Adrenal gland (tissue), 19 donors: ENCODE results near the gene ERI3. TPM values are rescaled to one million over a fixed set of nuclear protein-coding genes. Genes with fewer than 3 reads are reported as not detected.

ENCODE experiments used
- DNase-seq, 7 donors: peaks; one replicate each; pipeline ENCODE4 v3.0.0-alpha.2; 2019 to 2020
- H3K27ac ChIP-seq, 5 donors: fragments of 200-600 bp; sonication (generic) in 4 of 5; 1 replicate in 3 of 5; 2 replicates in 2 of 5; pipeline versions ENCODE4 v1.5.1 to v1.8.0; 2016 to 2020; ENCODE audit warnings: mild to moderate bottlenecking in 1 of 5
- H3K27me3 ChIP-seq: fragments of 200-600 bp; 2 replicates; pipeline ENCODE4 v1.8.0; 2021
- H3K36me3 ChIP-seq, 2 donors: fragments of 200-600 bp; replicated peaks in 1 of 2; 1 replicate in 1 of 2; 2 replicates in 1 of 2; pipeline versions ENCODE4 v1.5.1 to v1.8.0; 2018 to 2022
- H3K4me1 ChIP-seq, 2 donors: fragments of 200-600 bp; replicated peaks in 1 of 2; 1 replicate in 1 of 2; 2 replicates in 1 of 2; pipeline versions ENCODE4 v1.5.1 to v1.8.0; 2018 to 2021
- H3K4me3 ChIP-seq, 4 donors: fragments of 200-600 bp; sonication (generic) in 3 of 4; one replicate each; pipeline ENCODE4 v1.5.1; 2016 to 2018
- H3K9me3 ChIP-seq, 3 donors: fragments of 200-600 bp; sonication (generic) in 1 of 3; replicated peaks in 1 of 3; 1 replicate in 2 of 3; 2 replicates in 1 of 3; pipeline versions ENCODE4 v1.5.1 to v1.8.0; 2016 to 2021
- CTCF ChIP-seq, 6 experiments: fragments of 450-650 bp in 4 of 6; fragments of 200-600 bp in 2 of 6; sonication (generic) in 1 of 6; IDR thresholded peaks; 1 replicate in 5 of 6; 2 replicates in 1 of 6; pipeline versions ENCODE4 v1.5.1 to v1.8.0; 2016 to 2021; ENCODE audit warnings: antibody characterized with exemption in 6 of 6, mild to moderate bottlenecking in 2 of 6, moderate library complexity in 1 of 6
- POLR2A ChIP-seq, 2 donors: fragments of 450-650 bp; IDR thresholded peaks; one replicate each; pipeline ENCODE4 v1.6.1; 2017; ENCODE audit warnings: antibody characterized with exemption in 2 of 2, mild to moderate bottlenecking in 2 of 2, moderate library complexity in 1 of 2
- WGBS, 4 donors: extraction: QIAGEN DNeasy Blood & Tissue Kit in 2 of 4; methylation state at CpG; one replicate each; pipeline versions ENCODE4 v1.1.5 to v1.1.7; 2013 to 2017; 5-methylcytosine and 5-hydroxymethylcytosine counted together
- intact Hi-C, 2 donors: fragments of 100-400 bp; cut with DNase I; formaldehyde crosslinking; loops; one replicate each; pipeline versions ENCODE4 v1.14.1 to v1.15.0; 2022 to 2023
- long read RNA-seq, 10 donors: library from polyadenylated mRNA in 3 of 10; unstranded in 2 of 10; stranded (forward) in 1 of 10; transcript quantifications; one replicate each; pipeline ENCODE4 v2.0.0 and lab custom pipeline, GENCODE V29; 2021 to 2026
- polyA plus RNA-seq, 3 donors: library from polyadenylated mRNA; stranded (reverse); fragments of 200-250 nt in 2 of 3; fragments of 350-450 nt in 1 of 3; fragmentation: Illumina TruSeq in 1 of 3; extraction: RNeasy Lipid Tissue Mini Kit (QIAGEN cat#74804) in 1 of 3; gene quantifications; one replicate each; pipeline ENCODE4 v1.2.3, GENCODE V29; 2013 to 2014
- total RNA-seq, 9 donors: library from RNA; depleted of rRNA in 4 of 9; stranded (reverse); fragments of >200 nt in 4 of 9; fragments of 120-200 nt in 1 of 9; fragmentation: NEBNext Ultra II Directional in 1 of 9; extraction: Animal tissue kit (Norgen Biotek cat#: 25700) in 1 of 9; gene quantifications; one replicate each; pipeline versions ENCODE4 v1.1.0 to v1.2.4, GENCODE V29; 2013 to 2023
- donor health status: healthy with polysubstance abuse.
- donor health status: Bipolar disorder and iron deficiency.
- donor health status: DM: yes; HTN: yes; CAD: no.
- donor health status: DM: no; HTN: no; CAD: no.
- donor health status: DM: no; HTN: no; CAD: no.
- donor health status: DM: yes; HTN: yes; CAD: no.

ERI3 gene
- total RNA-seq: 10 to 100 TPM; 34.3 to 68.4 (median 48.3) TPM
- polyA plus RNA-seq: 10 to 100 TPM; 33.8 to 43.4 (median 38.6) TPM
- long read RNA-seq, donor 1, transcript ERI3-201 (9 exons, 1,684 nt): major isoform, 6 of 12 reads
- long read RNA-seq, donor 1, partial matches to known transcripts: 6 of 12 reads
- long read RNA-seq, donor 1, other reads (novel, unspliced or antisense): 0 of 12 reads
- long read RNA-seq, donor 2, partial matches to known transcripts: 6 of 7 reads
- long read RNA-seq, donor 2, other reads (novel, unspliced or antisense): 0 of 7 reads
- long read RNA-seq, donor 3, partial matches to known transcripts: 10 of 11 reads
- long read RNA-seq, donor 3, other reads (novel, unspliced or antisense): 0 of 11 reads
- long read RNA-seq, donor 4, partial matches to known transcripts: 13 of 22 reads
- long read RNA-seq, donor 4, other reads (novel, unspliced or antisense): 9 of 22 reads
- long read RNA-seq, donor 5, transcript ERI3-201 (9 exons, 1,684 nt): major isoform, 34 of 92 reads
- long read RNA-seq, donor 5, partial matches to known transcripts: 26 of 92 reads
- long read RNA-seq, donor 5, other reads (novel, unspliced or antisense): 32 of 92 reads
- long read RNA-seq, donor 6, partial matches to known transcripts: 10 of 22 reads
- long read RNA-seq, donor 6, other reads (novel, unspliced or antisense): 12 of 22 reads
- long read RNA-seq, donor 7, partial matches to known transcripts: 0 of 4 reads
- long read RNA-seq, donor 7, other reads (novel, unspliced or antisense): 0 of 4 reads
- long read RNA-seq, donor 8, transcript ERI3-201 (9 exons, 1,684 nt): major isoform, 11 of 35 reads
- long read RNA-seq, donor 8, partial matches to known transcripts: 17 of 35 reads
- long read RNA-seq, donor 8, other reads (novel, unspliced or antisense): 7 of 35 reads
- long read RNA-seq, donor 9, partial matches to known transcripts: 0 of 3 reads
- long read RNA-seq, donor 9, other reads (novel, unspliced or antisense): 0 of 3 reads
- long read RNA-seq, donor 10, partial matches to known transcripts: 0 of 2 reads
- long read RNA-seq, donor 10, other reads (novel, unspliced or antisense): 0 of 2 reads

- H3K36me3 ChIP-seq: no peaks in the 10 kb centered on the region
- H3K4me3 ChIP-seq: peak within 1 kb of the TSS; percentile 38 to 96 (median 66)
- no peaks in the 10 kb centered on the region for H3K9me3 ChIP-seq
- TF ChIP-seq POLR2A (IDR thresholded peaks at IDR 0.05): peak; percentile 36 to 81
- no peak for TF ChIP-seq CTCF (IDR thresholded peaks at IDR 0.05)
- H3K27me3 ChIP-seq: no peaks in the 10 kb centered on the region
- peaks cover 7 to 9% of the 10 kb centered on the region in 2 donors for H3K4me1 ChIP-seq
- peak; percentile 96 to 99 (median 98) for DNase-seq
- 0 to 1% (median 0%) methylated on average over 13 to 65 of the region's 65 CpGs for WGBS, 4 donors
- H3K27ac ChIP-seq: peak within 1 kb of the TSS in 3 of 5 donors; percentile 45 to 73 (median 67)
- intact Hi-C loops: no loop called here
Measured at GRCh38 chr1:44354840-44355581, at the start of gene ERI3. ERI3 (minus strand) TSS chr1:44355257; CDS start chr1:44355026, 231 bp downstream.

GRCh38 chr1:44401256-44402228 lies 46.5 kb upstream of the ERI3 start:
- H3K27me3 ChIP-seq: peaks cover 62% of the 10 kb centered on the region
- H3K4me3 ChIP-seq: no peak overlapping the region
- peaks cover 8 to 13% of the 10 kb centered on the region in 2 donors for H3K4me1 ChIP-seq
- H3K36me3 ChIP-seq: no peaks in the 10 kb centered on the region
- WGBS, 4 donors: 75 to 82% (median 79%) methylated on average over 12 of the region's 12 CpGs
- no peak overlapping the region for H3K27ac ChIP-seq
- intact Hi-C loops: no loop called here
- no peak for DNase-seq
- no peak for TF ChIP-seq CTCF (IDR thresholded peaks at IDR 0.05)
- no peak for TF ChIP-seq POLR2A (IDR thresholded peaks at IDR 0.05)
- no peaks in the 10 kb centered on the region for H3K9me3 ChIP-seq

DNA sequence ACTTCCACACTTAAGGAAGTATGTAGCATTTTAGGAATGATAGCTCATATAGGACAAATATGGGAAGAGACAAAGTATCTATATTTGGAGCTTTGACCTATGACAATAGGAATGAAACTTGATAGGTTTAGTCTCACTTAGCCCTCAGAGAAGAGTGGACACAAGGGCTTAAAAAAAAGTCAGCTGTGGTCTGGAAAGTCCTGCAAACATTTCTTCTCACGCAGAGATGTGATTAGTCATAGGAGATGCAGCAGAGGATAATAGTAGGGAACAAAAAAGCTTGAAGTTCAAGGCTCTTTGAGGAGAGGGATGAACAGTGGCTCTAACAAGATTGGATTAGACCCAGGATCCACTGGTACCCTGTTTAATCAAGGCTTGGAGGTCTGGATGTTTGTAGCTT lies 35.2 kb upstream of the ERI3 start:
- no peak overlapping the region for H3K27ac ChIP-seq
- no peak for TF ChIP-seq POLR2A (IDR thresholded peaks at IDR 0.05)
- TF ChIP-seq CTCF (IDR thresholded peaks at IDR 0.05): no peak
- H3K27me3 ChIP-seq: peaks cover 27% of the 10 kb centered on the region
- no peaks in the 10 kb centered on the region for H3K4me1 ChIP-seq
- no peak for DNase-seq
- H3K4me3 ChIP-seq: no peak overlapping the region
- H3K9me3 ChIP-seq: no peaks in the 10 kb centered on the region
- WGBS, 4 donors: 30 to 48% (median 31%) methylated on average over 1 of the region's 1 CpG
- H3K36me3 ChIP-seq: no peaks in the 10 kb centered on the region
- intact Hi-C loops: no loop called here
